ENCODE data around the gene PTPN6.

PTPN6 gene

DNA sequence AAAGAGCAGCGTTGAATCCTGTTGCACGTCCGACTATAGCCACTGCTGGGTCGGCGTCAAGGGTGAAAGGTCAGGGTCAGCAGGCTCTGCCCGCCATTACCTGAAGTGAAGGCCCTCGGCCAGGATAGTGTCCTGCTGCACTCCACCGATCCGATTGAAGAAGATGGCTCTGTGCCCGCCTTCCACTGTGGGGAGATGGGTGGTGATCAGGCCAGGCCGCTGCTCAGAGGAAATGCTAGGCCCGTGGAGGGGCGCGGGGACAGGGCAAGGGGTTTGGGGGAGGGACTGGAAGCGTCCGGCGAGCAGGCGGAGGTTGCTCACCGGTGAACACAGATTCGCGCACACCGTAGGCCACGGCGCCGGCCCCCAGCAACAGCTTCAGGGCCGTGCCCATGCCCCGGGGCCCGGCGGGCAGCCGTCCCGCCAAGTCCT, 19.0 kb downstream of the PTPN6 start:
- no peak for DNase-seq (ENCODE audit: low spot score)

DNA sequence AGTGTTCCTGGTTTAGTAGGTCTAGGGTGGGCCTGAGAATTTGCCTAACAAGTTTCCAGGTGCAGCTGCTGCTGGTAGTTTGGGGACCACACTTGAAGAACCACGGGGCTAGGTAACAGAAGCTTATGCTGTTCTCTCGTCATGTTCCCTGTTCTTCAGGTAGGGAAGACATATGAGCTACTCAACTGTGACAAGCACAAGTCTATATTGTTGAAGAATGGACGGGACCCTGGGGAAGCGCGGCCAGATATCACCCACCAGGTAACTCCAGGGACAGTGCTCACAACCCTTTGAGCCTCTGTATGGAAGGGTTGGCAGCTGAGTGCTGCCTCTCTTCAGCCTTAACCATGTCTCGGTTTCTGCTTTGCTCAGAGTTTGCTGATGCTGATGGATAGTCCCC, 23.0 kb downstream of the PTPN6 start:
- peak; percentile 36 for DNase-seq (ENCODE audit: low spot score)

DNA sequence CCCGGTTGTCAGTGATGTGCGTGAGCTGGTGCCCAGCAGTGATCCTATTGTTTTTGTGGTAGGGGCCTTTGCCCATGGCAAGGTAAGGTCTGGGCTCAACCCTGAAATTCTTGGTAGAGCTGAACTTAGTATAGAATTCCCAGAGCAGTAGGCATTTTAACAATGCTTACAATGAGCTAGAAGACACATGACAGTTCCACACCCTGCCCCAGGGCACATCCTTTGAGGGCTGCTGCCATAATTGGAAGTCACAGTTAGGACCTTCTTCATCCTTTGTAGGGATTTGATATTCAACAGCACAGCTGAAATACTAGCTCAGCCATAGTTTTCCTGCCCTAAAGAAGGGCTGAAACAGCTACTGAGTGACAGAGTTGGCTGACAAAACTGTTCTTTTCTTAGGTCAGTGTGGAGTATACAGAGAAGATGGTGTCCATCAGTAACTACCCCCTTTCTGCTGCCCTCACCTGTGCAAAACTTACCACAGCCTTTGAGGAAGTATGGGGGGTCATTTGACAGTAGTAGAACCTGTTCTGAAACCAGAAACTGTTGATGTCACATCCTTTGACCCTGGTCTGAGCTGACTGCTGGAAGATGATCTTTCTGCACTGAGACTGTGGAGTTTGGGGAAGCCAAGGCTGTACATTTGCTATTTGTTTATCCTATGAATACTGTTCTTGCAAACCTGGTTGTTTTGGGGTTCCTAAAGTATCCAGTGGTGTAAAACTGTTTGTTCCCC, 24.3 kb downstream of the PTPN6 start:
- no peak for DNase-seq (ENCODE audit: low spot score)

DNA sequence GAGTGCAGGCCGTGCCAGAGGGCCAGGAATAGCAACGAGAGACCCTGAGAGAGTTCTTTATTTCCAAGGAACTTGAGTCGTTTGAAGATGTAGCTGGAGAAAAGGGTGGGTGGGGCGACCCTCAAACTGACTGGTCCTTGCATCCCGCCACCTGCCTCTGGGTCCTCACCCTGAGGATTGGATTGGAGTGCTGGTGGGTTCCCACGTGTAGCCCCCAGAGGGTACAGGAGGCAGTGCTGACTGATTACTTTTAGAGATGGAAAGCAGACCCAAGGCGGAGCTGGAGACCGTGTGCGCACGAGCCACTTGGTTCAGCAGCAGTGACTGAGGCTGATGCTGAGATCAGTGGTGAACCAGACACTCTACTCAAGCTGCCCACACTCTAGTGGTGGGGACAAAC, 26.5 kb downstream of the PTPN6 start:
- no peak for DNase-seq (ENCODE audit: low spot score)

DNA sequence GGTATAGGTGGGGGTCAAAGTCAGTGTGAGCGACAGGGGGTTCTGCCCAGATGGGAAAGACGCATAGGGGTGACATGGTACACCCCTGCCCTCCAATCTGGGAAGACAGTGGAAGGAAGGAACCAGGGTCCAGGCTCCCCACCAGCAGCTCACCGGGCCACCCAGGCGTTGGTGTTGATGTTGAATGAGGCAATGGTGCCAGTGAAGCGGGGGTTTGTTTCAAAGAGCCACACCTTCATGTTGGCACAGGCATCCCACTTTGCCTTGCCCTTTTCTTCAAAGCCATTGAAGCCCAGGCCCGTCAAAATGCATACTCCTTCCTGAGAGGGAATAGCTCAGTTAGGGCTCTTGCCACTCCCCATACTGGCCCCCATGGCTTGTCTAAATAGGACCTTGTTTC, 27.0 kb downstream of the PTPN6 start:
- no peak for DNase-seq (ENCODE audit: low spot score)

DNA sequence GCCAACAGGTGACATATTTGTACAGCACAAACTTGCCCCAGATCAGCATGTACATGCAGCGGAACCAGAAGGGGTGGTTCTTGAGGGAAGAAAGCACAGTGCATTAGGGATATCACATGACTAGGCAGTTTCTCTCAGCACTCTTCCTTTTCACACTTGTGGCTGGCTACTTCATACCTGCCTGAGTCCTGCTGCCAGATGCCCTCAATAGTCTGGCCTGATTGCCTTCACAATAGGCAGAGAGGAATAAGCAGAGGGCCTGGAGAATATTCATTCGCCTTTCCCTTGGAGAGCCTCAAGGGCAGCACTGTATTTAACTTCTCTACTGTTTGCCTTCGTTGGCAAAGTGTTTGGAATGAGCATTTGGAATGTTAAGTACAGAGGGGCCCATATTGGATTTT, 27.5 kb downstream of the PTPN6 start:
- no peak for DNase-seq (ENCODE audit: low spot score)

DNA sequence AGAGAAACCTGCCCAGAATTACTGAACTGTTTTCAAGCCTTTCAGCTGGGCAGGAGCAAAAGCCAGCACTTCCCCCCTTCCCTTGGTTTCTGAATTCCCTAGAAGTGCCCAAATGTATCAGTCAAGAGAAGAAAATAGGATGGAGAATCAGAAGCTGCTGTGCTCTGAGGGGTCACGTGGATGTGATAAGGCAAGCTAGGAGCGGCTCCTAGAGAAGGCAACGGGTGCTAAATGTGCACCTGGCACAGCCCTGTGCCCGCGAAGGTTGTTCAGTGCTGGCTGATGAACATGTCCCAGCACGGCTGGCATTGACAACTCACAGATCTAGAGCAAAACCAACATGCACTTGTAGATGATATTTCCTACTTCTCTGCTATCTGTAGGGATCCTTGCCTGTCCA, 27.9 kb downstream of the PTPN6 start:
- no peak for DNase-seq (ENCODE audit: low spot score)

DNA sequence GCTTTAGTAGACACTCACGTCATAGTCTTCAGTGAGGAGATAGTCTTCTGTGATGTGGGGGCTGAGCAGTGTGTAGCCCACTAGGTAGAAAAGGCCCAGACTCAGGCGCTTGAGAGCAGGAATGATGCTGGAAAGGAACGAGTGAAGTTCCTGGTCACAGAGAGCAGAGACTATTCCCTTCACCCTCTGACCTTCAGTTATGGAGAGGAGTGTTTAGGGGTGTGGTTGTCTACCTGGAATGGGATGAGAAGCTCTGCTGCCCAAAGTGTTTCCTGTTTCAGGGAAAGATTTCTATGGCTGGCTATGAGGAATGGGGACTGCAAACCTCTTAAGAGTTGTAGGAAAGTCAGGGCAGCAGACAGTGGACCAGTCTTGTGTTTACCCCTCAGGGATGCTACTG, 28.3 kb downstream of the PTPN6 start:
- no peak for DNase-seq (ENCODE audit: low spot score)

DNA sequence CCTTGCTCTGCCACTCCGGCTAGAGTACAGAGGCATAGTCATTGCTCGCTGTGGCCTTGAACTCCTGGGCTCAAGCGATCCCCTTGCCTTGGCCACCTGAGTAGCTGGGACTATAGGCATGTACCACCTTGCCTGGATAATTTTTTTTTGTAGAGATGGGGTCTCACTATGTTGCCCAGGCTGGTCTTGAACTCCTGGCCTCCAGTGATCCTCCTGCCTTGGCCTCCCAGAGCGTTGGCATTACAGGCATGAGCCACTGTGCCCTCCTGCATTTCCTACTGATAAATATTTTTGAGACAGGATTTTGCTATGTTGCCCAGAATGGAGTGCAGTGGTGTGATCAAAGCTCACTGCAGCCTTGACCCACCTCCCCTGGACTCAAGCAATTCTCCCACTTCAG, 28.9 kb downstream of the PTPN6 start:
- no peak for DNase-seq (ENCODE audit: low spot score)

DNA sequence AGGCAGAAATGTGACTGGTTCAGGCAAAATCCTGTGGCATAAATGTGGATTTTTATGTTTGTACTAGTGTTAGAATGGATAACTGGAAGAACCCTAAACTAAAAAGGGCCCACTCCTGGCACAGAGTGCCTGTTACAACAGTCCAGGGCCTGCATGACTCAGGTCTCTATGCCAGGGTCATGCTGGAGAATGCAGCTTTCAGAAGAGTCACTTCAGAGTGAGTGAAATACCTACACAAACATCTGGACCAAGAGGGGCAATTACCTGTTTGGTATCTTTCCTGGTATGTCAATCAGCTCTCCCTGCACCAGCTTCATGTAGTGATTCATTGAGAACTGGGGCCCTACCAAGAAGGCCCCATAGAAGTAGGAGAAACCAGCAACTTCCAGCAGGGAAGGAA, 29.6 kb downstream of the PTPN6 start:
- no peak for DNase-seq (ENCODE audit: low spot score)

DNA sequence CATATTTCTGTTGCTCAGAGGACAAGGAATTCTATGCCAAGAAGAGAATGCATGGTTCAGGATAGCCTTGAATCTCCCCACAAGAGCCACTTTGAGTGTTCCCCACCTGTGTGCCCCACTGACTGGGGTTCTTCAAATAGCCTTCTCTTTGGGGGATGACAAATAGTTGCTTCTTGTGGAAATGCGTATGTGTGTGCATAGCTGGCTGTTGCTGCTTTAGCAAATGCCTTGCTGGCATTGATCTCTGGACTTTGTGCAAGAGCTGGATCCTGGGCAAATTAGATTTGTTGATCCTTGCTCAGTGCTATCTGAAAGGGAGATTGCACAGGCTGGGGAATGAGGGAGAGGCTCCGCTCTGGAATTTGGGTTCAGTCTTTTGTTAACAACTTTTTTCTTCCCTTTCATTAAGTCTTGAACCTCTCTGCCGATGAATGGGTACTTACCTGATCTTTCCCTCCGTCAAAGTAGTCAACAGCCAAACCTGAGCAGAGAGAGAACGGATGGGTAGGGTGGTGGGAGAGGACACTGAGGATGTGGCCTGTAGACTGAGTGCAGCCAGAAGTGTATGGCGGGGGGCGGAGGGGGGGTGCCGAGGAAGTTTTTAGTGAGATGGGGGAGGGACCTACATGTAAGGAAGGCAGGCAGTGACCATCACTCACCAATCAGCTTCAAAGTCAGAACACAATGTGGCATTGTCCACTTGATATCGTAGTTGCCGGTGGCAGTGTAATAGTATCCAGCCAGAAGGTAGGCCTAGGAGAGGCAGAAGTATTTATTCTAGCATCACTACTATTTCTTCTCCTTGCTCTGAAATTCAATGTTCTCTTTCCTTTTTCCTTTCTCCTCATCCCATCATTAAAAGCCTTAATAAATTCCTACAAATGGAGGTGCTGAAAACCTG, 30.2 kb downstream of the PTPN6 start:
- DNase-seq (ENCODE audit: low spot score), result no peak

DNA sequence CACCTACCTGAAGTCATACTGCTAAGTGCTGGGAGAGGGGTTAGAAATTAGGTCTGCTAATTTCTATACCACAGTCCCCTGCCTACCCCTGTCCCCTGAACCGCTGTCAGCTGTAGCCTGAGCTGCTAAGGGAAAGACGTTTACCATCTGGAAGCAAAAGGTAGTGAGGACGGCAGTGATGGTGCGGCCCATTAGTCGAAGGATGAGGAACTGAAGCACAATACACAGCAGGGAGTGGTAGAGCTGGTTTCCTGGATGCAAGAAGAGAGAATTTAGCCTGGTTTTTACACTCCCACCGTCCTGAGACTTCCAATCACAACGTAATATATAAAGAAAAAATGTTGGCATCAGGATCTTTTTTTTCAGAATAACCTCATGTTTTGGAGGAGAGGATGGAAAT, 31.4 kb downstream of the PTPN6 start:
- no peak for DNase-seq (ENCODE audit: low spot score)

DNA sequence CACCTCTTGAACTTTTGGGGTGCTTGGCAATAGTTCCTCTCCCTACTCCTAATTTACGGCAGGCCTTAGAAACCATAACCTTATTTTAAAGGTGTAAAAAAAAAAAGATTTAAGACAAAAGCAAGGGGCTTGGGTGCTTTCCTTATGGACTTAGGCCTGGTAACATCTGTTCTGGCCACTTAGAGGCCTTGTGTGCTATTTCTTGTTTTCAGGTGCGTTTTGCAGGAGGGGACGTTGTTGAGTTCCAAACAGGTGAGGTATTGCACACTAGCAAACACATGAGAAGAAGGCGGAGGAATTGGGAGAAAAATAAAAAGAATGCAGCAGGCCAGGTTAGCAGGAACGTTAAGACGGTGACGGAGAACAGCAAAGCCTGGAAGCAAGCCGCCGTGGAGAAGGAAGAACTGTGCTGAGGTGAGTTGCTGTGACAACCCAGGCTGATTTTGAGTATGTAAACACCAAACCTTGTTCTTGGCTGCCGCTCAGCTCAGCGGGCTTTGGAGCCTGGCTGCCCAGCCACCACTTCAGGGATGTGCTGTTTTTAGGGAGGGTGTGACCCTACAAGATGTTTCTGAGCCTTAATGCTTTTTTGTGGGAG, 36.9 kb downstream of the PTPN6 start:
- DNase-seq (ENCODE audit: low spot score), result no peak

DNA sequence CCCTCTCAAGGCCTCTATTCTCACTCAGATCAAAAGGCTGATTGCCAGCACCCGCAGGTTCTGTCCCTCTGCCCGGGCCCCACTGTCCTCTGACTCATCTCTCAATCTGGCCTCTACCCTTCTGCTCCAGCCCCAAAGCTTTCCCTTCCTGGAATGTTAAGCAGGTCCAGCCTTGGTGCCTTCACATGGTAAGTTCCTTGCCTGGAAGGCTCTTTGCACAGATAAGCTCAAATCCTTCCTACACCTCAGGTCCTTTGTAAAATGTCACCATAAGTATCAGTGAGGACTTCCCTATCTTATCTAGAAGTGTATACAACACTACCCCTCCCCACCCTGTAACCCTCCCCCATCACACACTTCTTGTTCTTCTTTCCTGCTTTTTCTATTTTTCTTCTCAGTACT, 44.9 kb downstream of the PTPN6 start:
- no peak for DNase-seq (ENCODE audit: low spot score)

DNA sequence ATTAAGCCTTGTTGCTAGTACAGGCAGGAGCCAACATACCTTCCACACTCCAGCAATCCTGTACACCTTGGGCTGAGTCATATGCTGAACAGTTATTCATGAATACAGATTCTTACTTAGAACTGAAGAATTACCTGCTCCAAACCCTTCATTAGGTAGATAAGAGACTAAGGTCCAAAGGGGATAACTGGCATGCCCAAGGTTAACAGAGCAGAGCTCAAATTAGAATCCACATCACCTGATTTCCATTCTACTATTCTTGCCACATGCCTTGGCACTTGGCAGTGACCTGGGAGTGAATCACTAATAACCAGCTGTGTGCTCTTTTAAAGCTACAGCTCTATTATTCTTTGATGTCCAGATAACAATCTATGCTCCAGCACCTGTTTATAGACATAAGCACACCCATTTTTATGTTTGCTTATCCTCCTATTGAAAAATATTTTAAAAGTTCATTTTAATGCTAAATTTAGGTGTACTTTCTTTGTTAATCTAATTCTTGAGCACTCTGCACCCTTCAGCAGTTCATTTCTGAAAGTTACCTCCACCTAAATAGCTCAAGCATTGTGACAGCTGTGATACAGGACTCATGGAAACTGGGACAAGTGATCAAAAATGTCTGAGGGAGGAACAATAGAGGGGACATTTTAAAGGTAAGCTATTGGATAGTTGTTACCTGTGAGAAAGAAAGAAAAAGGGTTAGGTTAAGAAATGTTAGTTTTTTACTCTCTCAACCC, 47.7 kb downstream of the PTPN6 start:
- DNase-seq (ENCODE audit: low spot score), result no peak

DNA sequence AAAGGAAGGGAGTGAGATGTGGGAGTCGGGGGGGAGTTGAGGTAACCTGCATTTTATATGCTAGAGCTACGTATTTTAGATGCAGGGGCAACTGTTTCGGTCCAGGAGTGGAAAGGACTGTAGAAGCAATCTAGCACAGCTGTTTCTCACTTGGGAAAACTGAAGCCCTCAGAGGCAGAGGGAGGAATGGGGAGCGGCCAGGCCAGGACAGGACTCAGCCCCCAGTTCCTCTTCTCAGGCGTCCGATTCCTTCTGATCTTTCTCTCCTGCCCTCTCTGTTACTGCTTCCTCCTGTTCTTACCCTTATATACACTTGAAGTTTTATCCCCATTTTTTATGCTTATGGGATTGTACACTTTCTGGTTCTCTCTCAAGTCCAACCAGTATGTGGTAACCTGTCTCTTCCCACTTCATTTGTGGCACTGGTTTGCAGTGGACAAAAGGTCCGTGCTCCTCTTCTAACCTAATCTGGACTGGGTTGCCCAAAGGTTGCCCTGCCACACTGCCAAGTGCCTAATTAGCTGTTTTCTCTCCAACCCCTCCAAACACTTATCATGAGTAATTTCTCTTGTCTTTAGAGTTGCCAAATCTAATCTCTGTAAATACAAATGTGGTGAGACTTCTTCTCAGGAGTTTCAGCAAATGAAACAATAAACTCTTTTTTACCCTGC, 50.9 kb downstream of the PTPN6 start:
- DNase-seq (ENCODE audit: low spot score), result no peak

DNA sequence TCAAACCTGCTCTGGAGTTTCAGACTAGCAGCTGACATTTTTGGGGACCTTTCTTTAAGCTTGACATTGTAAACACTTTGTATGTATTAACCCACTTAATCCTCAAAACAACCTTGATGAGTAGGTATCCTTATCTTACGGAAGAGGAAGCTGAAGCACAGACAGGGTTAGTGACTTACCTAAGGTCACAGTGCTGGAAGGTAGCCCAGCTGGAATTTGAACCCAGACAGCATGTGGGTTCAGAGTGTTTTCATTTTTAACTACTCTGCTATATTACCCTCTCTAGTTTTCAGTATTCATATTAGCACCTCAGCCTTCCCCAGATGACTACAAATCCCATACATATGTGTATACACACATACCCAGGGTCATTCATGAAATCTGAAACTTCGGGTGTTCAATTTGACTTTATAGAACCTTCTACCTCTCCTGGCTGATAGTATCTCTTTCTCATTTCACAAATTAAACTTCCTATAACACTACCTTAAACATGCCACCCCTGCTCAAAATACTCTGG, 53.2 kb downstream of the PTPN6 start:
- DNase-seq (ENCODE audit: low spot score), result no peak

DNA sequence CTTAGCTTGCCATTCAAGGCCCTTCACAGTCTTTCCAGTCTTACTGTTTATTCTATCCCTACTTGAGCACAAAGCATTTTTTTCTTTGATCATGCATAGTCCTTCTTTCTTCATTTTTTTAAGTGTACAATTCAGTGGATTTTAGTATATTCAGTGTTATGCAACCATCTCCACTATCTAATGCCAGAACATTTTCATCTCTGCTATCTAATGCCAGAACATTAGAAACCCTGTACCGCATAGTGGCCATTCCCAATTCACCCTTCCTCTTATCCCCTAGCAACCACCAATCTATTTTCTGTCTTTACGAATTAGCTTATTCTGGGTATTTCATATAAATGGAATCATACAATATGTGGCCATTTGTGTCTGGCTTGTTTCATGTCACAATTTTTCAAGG, 53.7 kb downstream of the PTPN6 start:
- DNase-seq (ENCODE audit: low spot score), result no peak

DNA sequence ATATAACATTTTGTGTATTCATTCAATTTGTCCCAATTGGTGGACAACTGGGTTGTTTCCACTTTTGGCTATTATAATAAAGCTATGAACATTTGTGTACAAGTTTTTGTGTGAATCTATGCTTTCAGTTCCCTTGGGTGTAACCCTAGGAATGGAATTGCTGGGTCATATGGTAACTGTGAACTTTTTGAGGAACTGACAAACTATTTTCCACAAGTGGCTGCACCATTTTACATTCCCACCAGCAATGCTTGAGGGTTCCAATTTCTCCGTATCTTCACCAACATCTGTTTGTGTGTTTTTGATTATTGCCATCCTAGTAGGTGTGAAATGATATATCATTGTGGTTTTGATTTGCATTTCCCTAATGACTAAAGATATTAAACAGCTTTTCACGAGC, 54.2 kb downstream of the PTPN6 start:
- DNase-seq (ENCODE audit: low spot score), result no peak

DNA sequence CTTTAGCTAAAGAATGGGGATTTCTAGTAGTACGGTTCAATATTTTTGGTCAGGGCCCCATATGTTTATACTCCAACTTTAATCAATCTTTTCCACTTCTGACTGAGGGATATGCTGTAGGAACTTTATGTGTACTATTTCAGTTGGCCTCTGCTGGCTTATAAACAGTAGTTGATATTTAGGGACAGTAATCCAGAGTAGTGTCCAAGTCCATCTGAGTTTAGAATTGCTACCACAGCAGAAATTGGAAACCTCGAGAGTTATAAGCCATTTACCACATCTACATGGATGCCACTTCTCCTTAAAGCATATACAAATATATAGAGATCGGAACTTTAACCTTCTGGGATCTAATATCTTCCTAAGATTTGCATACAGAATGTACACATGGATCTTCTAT, 55.5 kb downstream of the PTPN6 start:
- no peak for DNase-seq (ENCODE audit: low spot score)

DNA sequence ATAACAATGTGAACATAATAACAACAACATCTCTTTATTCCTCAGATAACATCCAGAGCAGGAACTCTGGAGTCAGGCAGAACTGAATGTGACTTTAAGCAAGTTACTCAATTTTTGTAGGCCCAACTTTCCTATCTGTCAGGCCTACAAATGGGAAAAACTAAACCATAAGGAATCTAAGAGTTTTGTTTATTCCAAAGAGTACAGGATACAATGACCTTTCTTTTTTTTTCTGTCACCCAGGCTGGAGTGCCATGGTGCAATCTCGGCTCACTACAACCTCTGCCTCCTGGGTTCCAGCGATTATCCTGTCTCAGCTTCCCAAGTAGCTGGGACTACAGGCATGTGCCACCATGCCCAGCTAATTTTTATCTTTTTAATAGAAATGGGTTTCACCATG, 57.7 kb downstream of the PTPN6 start:
- DNase-seq (ENCODE audit: low spot score), result no peak

DNA sequence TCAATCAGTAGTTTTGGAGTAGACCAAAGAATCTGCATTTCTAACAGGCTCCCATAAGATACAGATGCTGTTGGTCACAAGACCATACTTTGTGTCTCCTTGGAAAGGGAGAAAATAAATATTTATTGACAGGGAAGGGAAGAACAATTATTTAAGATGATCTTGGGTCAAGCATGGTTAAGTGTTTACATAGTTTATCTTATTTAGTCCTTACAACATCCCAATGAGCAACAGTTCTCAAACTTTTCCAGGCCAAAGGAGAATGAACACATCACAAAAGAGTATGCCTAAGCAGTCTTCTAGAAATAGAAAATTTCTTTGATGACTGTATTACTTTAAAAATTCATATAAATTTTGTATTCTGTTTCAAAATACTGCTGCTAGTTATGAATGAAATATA, 58.4 kb downstream of the PTPN6 start:
- DNase-seq (ENCODE audit: low spot score), result no peak
